Posterior vena cava (tissue), 2 donors: ENCODE measurements around the gene AP5B1. TPM values are rescaled to one million over a fixed set of nuclear protein-coding genes. Genes with fewer than 3 reads are reported as not detected.
A peak's percentile ranks its signal among the peaks of the same experiment; 100 is the strongest.

Experiments used
- DNase-seq: peaks from one replicate; pipeline ENCODE4 v3.0.0-alpha.2; 2020; ENCODE audit warnings: low spot score
- intact Hi-C, 2 donors: fragments of 100-400 bp; cut with DNase I; formaldehyde crosslinking; loops; one replicate each; pipeline versions ENCODE4 v1.14.1 to v1.14.2; 2022 to 2023
- total RNA-seq, 2 donors: library from RNA; stranded (reverse); fragmentation: NEBNext Ultra II Directional; extraction: Animal tissue kit (Norgen Biotek cat#: 25700); gene quantifications; one replicate each; pipeline ENCODE4 v1.2.1, GENCODE V29; 2021
- donor health status: DM: yes; HTN: yes; CAD: no.
- donor health status: DM: yes; HTN: yes; CAD: no.

Gene AP5B1
- total RNA-seq, 2 donors from 2014 or later = 10.7 to 15.3 TPM

- no peak for DNase-seq
- intact Hi-C loops = no loop called here
These were observed 7.2 kb upstream of the AP5B1 start for GRCh38 chr11:65787649-65788622.

- DNase-seq = no peak
- intact Hi-C loops = no loop called here
These were observed 6.2 kb upstream of the AP5B1 start, which contains the start of gene OVOL1 for GRCh38 chr11:65786786-65787636. Gene OVOL1 (plus strand): TSS chr11:65787063. CDS start chr11:65787374, 311 bp downstream.

GRCh38 chr11:65786008-65786785 is 5.4 kb upstream of the AP5B1 start:
- intact Hi-C loops = no loop called here
- no peak for DNase-seq

GRCh38 chr11:65785319-65786007 is 4.7 kb upstream of the AP5B1 start:
- intact Hi-C loops = no loop called here
- DNase-seq = no peak

- peak; percentile 77 for DNase-seq
- intact Hi-C loops = no loop called here
These were observed 2.0 kb upstream of the AP5B1 start for GRCh38 chr11:65782816-65783228.

GRCh38 chr11:65781962-65782815 is 1.4 kb upstream of the AP5B1 start:
- intact Hi-C loops = loop anchor here in 1 of 2 donors (2.0 kb wide), 1 partner anchor 35 kb away; no protein-coding TSS in a partner anchor
- DNase-seq = peak; percentile 68

GRCh38 chr11:65781152-65781961 is 581 bp upstream of the AP5B1 start:
- peak; percentile 83 for DNase-seq
- intact Hi-C loops = loop anchor here in 1 of 2 donors (2.0 kb wide), 1 partner anchor 35 kb away; no protein-coding TSS in a partner anchor

- DNase-seq = peak; percentile 95
- intact Hi-C loops = loop anchor here in 1 of 2 donors (2.0 kb wide), 1 partner anchor 37 kb away; no protein-coding TSS in a partner anchor
These were observed 632 bp downstream of the AP5B1 start for GRCh38 chr11:65779919-65780769.

- intact Hi-C loops = no loop called here
- no peak for DNase-seq
These were observed 1.2 kb downstream of the AP5B1 start for GRCh38 chr11:65779669-65779918.

GRCh38 chr11:65778901-65779668 is 1.7 kb downstream of the AP5B1 start:
- DNase-seq = peak; percentile 71
- intact Hi-C loops = no loop called here

- intact Hi-C loops = no loop called here
- DNase-seq = peak; percentile 76
These were observed 2.3 kb downstream of the AP5B1 start for GRCh38 chr11:65778431-65778900.

GRCh38 chr11:65777821-65778361 is 2.9 kb downstream of the AP5B1 start:
- intact Hi-C loops = no loop called here
- peak; percentile 75 for DNase-seq

- intact Hi-C loops = no loop called here
These were observed 3.5 kb downstream of the AP5B1 start for GRCh38 chr11:65777241-65777640.

GRCh38 chr11:65776710-65777141 is 4.0 kb downstream of the AP5B1 start:
- intact Hi-C loops = no loop called here
- DNase-seq = peak; percentile 40

More at GRCh38 chr11:65777241-65777640, 3.5 kb downstream of the AP5B1 start:
- DNase-seq = peak; percentile 46

GRCh38 chr11:65776196-65776595 is 4.6 kb downstream of the AP5B1 start:
- intact Hi-C loops = no loop called here
- DNase-seq = peak; percentile 80
